ENCODE measurements around the gene PCDH9.

- TF ChIP-seq POLR2A (IDR thresholded peaks at IDR 0.05; ENCODE audit: low read depth, low read length) (no peak), TAF1 (IDR thresholded peaks at IDR 0.05; ENCODE audit: borderline replicate concordance, low read depth, low read length) (no peak), POLR2AphosphoS5 (IDR thresholded peaks at IDR 0.05; ENCODE audit: low read depth, low read length) (no peak)
Measured at GRCh38 chr13:66405908-66406802, 824.0 kb downstream of the PCDH9 start.
